CMK (cell line): ENCODE measurements around the gene MLYCD.
"Not testable (repeated sequence)": the region's sequence is repeated elsewhere in the genome, so short reads cannot be mapped to it uniquely, and the experiment has no call there.

Source experiments
- DNase-seq: peaks from one replicate; pipeline ENCODE4 v3.0.0-alpha.2; 2010; ENCODE audit warnings: low read depth

The MLYCD gene

DNA sequence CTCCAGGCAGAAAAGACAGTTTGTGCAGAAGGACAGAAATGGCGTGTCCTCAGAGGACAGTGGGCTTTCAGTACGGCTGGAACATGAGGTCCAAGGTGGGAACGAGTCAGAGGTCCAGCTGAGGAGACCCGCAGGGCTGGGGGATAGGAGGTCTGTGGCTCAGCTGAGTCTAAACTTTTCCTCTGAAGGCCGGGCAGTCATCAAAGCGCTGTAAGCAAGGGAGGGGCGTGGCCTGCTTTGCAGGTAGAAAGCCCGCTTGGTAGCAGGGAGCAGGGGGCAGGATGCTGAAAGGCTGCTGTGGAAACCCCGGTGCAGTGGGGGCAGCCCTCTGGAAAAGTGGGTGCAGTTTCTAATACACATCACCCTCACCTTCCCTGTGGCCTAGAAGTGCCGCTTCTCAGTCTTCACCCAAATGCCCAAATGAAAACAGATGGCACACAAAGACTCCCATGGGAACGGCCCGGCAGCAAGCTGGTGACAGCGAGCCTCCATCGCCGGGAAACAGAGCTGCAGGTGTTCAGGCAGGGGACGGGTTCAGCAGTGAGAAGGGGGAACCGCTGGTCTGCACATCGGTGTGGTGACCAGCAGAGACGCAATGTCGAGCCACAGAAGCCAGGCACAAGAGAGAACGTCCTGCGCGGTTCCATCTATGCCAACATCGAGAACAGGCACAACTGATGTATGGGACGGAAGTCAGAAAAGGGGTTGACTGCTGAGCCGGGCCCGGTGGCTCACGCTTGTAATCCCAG, 41.9 kb downstream of the MLYCD start:
- DNase-seq: no peak

DNA sequence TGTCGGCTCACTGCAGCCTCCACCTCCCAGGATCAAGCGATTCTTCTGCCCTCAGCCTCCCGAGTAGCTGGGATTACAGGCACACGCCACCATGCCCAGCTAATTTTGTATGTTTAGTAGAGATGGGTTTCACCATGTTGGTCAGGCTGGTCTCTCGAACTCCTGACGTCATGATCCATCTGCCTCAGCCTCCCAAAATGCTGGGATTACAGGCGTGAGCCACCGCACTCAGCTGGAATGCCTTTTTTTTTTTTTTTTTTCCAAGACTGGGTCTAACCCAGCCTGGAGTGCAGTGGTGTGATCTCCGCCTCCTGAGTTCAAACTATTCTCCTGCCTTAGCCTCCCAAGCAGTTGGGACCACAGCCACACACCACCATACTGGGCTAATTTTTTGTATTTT, 42.6 kb downstream of the MLYCD start:
- DNase-seq: not testable (repeated sequence)

DNA sequence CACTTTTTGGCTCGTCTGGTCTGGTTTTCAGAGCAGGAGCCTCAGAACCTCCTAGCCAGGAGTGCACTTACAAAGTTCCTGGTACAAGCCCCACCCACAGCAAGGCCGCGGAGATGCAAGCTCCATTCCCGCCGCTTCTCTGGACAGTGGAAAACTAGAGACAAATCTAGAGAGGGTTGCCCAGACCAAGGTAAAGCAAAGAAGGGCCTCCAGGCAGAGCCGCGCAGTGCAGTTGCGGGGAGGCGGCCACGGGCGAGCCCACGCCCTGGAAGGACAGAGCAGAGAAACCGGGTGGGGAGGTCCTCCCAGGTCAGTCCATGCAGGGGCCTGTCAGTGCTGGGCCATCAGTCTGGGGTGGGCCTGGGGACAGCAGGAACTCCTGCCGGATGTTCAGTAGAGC, 43.2 kb downstream of the MLYCD start:
- DNase-seq: no peak

DNA sequence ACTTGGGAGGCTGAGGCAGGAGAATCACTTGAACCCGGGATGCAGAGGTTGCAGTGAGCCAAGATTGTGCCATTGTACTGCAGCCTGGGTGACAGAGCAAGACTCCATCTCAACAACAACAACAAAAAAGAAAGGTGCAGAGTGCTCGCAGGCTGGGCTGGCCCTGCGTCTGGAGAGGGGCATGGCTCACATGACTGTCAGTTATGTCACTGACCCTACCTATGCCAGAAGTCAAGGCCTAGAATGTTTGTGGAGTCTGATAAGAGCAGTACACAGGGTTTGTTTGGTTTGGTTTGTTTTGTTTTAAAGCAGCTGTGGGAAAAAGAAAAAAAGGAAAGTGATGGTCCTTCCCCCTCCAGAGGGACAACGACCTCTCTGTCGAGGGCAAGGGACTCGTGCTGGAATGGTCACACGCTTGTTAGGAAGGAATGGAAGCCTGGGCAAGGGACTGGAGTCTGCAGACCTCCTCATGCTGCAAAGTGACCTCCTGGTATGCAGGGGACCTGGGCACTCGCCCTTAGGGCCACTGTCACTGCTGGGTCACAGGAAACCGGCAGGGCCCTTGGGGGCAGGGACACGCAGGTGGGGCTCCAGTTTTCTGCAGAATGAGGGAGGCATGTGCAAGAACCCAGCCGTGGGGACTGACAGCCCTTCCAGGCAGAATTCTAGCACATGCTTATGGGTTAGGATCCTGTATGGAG, 44.0 kb downstream of the MLYCD start:
- DNase-seq: no peak

DNA sequence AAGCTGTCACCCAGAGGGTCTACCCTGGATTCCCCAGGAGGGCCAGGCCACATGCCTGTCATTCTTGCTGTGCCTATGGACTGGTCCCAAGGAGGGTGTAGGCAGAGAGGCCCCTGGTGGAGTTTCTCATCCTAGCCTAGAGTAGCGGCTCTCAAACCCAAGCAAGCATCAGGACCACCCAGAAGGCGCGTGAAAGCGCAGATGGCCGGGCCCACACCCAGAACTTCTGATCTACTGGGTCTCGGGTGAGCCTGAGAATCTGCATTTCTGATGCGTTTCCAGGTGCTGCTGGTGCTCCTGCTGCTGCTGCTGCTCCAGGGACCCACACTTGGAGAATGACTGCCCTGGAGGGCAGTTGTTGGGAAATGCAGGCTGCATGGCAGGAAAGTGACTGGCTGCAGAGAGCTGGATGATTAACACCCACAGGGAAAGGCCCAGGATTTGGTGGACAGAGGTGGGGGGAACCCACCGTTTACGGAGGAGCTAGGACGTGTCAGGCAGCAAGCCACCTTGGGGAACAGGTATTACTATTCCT, 44.7 kb downstream of the MLYCD start:
- no peak for DNase-seq

DNA sequence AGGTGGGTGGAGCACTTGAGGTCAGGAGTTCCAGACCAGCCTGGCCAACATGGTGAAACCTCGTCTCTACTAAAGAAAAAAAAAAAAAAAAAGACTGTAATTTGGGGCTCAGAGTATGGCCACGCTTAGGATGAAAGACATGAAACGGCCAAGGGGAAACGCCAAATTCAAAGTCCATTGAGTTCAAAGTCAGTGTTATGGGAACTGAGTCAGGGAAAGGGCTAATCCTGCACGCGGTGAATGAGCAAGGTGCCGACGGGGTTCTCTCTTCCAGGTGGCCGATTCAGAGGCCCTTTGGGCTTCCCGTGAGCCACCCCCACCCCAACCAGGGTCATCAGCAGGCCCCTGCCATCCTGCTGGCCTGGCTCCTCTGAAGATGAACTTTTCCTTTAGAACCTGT, 46.7 kb downstream of the MLYCD start:
- no peak for DNase-seq

DNA sequence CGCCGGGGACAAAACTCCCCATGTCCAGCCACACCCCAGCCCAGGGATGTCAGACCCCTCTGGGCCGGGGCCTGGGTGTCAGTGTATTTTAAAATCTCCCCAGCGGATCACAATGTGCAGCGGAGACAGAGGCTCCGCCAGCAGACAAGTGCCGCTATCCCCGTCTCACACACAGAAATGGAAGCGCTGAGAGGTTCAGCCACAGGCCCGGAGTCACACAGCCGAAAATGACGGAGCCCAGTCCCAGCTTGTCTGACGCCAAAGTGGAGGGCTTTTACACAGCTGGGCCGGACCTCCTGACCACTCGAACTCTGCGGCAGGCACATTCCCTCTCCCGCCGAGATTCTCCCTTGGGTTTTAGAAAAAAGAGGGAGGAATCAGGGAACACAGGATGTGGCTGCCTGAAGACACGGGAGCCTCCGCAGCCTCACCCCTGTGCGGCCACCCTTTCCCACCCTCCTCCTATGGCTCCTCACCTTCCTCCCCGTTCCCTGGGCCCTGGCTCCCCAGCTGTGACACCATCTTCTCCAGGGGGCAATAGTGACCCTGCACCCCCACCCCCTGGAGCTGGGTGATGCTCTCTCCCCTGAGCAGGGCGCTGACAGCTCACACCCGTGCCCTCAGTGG, 47.4 kb downstream of the MLYCD start:
- DNase-seq: no peak

DNA sequence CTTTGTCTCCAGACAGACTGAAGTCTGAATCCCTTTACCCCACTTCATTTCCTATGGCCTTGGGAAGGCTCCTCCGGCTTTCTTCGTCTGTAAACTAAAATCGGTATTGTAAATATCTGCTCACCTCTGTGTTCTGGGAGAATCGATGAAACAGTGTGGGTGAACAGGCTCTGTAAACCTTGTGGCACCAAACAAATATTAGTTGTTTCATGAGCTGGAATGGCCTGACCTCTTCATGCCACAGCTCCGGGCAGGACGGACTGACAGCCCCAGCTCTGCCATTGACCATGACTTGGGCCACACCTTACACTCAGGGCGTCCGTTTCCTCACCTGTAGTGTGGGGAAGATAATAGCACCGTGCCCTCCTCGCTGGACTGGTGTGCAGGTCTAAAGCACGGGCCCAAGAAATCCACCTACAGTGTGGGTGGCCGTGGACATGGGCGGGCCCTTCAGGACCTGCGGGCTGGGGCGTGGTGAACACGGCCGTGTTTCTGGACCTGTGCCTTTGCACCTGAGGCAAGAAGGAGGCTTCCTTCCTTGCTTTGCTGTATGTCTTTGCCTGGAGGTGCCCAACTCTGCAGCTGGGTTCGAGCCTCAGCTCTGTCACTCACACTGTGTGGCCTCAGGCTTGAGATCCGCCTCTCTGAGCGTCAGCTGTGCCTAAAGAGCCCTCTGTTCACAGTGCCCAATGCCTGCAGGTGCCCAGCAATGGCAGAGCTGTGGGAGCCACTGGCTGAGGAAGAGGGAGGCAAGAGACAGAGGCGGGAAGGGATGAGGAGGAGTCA, 48.1 kb downstream of the MLYCD start:
- DNase-seq: no peak

DNA sequence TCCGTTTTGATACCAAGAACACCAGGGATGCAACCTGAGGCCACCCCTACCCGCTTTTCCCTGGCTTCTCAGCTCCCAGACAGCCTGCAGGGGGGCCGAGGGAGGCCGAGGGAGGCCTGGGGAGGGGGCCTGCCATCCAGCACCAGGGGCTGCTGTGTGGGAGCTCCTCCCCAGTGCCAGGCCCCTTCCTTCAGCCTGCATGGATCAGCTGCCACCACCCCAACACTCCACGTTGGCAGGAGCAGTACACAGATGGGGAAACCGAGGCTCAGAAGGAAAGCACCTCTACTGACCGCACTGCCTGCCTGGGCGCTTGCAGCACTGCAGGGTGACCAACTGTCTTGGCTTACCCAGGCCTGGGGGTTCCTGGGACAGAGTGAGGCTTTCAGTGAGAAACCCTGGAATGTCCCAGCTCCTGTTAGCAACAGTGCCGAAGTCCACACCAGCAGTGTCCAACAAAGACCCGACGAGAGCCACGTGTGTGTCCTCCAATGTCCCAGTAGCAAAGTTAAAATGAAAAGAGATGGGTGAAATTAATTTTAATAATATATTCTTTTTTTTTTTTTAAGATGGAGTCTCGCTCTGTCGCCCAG, 48.8 kb downstream of the MLYCD start:
- DNase-seq: no peak

DNA sequence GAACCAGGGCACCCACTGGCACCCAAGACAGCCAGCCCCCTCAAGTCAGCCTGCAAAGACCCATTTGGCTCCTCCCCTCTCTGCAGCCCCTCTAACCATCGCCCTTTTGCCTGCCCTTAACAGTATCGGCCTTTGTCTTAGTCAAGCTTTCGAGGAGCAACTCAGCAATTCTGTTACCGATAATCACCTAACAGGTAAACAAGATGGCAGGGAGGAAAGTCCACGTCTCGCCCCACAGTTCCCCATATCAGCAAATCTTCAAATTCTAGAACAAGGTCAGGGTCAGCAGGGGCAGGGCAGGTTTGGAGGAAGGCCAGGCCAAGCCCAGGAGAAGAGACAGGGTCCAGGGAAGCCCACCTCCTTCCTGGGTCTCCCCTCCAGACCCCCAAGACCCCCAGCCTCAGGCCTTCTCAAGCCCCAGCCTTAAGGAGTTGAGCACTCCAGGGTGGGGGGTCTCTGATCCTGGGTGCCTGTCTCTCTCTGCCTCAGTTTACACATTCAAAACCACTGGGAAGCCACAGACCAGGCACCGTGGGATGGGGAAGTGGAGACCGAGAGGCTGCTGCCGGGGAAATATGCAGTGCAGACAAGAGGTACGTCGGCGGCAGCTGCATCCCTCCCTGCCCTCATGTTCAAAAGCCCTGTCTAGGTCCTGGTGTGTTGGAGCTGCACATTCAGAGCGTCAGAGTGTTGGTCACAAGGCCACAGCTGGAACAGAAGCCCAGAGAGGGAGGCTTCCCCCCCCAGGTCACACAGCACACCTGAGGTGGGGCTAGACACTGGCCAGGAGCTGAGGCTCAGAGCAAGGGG, 50.2 kb downstream of the MLYCD start:
- no peak for DNase-seq

DNA sequence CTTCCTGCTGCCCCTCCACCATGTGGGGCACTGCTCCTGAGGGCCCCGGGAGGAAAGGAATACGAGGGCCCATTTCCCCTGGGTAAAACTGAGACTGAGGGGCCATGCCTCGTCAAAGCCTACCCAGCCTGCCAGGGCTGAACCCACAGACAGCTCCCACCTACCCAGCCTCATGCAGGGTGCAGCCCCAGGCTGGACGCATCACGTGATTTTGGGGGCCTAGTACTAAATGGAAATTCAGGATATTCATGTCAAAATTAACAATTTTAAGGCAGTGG, 50.7 kb downstream of the MLYCD start:
- no peak for DNase-seq

DNA sequence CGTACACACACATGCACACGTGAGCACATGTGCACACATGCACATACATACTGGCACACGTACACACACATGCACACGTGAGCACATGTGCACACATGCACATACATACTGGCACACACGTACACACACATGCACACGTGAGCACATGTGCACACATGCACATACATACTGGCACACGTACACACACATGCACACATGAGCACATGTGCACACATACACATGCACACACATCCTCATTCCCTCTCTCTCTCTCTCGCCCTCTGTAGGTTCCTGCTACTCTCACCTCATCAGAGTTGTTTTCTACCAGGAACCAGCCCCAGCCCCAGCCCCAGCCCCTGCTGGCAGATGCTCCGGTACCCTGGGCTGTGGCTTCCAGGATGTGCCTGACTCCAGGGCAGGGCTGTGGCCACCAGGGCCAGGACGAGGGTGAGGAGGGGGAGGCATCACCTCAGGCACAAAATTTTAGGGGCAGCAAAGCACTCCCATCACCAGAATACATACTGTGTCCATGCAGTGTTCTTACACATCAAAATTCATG, 52.0 kb downstream of the MLYCD start:
- not testable (repeated sequence) for DNase-seq

DNA sequence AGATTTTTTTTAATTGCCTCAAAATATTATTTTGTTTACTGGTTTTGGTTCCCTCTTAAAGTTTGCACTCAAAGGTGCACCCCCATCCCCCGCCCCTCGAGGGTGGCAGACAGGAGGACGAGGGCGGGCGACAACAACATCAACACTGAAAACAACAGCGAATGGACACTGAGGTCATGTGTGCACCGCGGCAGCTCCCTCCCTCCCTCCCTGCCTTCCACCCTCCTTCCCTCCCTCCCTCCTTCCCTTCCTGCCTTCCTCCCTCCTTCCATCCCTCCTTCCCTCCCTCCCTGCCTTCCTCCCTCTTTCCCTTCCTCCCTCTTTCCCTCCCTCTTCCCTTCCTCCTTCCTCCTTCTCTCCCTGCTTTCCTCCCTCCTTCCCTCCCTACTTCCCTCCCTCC, 52.6 kb downstream of the MLYCD start:
- DNase-seq: no peak

DNA sequence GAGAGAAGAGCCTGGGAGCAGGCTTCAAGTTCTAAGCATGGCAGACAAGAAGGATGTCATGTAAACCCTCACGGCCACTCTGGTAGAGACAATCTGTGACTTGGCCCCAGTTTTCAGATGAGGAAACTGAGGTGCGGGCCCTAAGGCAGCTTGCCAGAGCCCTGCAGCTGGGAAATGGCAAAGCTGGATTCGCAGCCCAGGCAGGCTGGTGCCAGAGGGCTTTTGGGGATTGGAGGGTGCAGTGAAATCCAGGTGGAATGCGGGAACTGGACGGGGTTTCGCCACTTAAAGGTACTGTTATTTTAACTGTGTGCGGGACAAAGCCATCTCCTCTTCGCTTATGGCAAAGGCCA, 53.6 kb downstream of the MLYCD start:
- no peak for DNase-seq

DNA sequence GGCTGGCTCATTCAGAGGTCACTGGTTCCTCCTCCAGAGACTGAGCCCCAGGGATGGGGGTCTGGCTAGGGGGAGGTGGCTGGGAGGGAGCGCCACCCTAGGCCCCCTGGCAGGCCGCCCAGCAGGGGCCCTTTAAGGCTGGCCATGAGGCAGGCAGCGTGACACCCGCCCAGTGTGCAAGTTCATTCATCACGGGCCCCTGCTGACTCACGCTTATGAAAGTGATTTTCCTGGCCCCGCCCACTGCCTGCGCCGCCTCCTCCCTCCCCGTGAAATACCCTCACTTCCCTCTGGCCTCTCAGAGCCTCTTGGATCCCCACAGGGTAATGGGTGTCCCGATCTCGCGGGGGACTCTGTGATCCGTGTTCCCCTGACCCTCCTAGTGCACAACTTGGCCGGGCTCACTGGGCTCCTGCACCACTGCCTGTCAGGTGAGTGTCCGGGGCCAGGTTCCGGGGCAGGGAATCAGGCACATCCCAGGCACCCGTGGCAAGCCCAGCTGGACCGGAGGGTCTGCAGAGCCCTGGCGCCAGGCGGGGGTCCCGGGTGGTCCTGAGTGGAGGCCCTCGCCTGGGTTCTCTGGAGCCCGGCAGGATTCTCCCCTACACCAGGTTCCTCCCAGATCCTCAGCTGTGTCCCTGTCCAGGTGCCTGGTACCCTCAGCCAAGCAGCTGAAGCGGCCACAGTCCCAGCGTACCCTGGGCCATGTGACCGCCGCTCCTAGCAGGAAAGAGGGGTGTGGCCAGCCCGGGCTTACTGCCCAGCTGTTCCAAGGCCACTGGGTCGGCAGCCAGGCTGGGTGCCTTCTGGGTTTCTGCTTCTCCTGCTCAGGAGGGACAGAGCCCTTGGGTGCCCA, 54.3 kb downstream of the MLYCD start, which contains the start of gene OSGIN1:
Gene OSGIN1 (plus strand): TSS at position 301 of the 856 bp plus-strand sequence. CDS start 4,432 bp downstream, outside the sequence.
- DNase-seq: peak; percentile 65

DNA sequence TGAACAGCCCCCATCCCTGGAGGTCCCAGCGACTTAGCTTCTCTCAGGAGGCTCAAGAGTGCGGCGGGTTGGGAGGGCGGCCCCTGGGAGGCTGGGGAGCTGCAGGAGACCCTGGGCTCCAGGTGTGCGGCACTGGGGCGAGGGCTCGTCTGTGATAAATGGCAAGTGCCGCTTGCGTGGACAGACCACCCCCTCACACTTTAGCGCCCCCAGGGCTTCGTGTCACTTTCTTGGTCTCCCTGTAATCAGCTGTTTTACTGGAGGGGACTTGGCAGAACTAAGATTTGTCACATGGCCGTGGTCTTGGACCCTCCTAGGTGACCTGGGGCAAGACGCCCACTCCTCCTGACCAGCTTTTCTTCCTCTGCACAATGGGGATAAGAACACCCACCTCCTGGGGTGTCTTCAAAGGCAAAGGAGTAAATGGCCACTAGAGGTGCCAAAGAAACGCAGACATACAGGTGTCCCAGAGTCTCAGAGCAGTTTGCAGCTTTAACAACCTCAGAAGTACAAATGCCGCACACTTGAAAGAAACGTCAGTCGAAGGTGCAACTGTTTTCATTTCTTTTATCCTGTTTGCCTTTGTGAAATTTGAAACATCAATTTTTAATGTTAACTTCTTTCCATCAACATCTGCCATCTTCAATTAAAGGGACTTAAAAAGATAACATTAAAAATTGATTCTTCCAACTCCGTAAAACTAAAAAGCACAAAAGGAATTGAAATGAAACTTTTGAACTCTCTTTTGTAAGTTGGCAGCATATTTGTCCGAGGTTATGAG, 55.1 kb downstream of the MLYCD start:
- DNase-seq: no peak

DNA sequence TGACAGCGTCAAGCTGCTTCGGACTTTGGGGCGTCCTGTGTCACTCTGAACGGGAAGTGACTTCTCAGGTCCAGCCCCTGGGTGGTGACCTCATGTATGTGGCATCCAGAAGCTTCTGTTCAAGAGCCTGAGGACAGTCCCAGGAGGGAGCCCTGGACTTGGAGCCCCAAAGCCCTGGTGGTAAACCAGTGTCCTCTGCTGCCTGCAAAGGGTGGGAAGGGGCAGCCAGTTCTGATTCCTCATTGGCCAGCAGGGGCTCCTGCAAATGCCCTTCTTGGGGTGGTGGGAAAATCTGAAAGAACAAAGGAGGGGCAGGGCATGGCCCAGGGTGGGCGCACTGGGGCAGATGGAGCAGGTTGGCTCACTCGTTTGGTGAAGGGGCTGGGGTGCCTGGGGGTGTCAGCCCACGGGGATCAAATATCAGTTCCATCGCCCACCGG, 55.7 kb downstream of the MLYCD start:
- DNase-seq: no peak

DNA sequence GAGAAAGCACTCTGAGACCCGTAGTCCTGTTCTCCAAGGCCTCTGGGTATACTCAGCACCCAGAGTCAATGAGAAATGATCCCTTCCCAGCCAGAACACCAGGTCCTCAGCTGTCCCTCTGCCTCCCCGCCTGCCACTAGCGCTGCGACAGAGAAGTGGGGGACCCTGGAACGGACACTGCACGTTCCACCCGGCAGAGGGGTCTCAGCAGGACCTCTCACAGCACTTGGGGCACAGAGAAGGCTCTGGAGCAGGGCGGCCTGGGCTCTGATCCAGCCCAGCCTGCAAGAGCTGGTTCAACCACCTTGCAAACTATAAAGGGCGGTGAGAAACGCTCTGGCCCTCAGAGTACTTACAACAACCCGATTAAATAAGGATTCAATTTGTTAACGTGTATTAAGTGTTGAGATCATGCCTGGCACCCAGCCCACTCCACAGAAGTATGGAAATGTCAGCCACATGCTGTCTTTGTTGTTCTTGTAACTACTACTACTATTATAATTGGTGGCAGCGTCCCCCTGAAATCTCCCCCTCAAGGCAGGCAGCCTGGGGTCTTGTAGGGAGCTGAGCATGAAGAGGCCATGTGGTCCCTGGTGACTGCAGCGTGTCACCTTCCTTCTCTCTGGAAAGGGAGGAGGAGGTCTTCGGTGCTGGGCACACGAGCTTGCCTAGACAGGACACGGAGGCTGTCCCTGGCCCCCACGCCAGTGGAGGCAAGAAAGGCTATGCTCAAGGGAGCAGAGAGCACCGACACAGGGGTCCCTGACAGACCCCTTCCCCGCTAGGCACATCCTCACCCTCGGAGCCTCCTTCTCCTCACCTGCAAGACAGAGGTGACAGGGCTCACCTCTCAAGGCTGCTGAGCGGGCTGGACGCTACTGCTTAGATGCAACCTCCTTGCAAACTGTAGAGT, 56.6 kb downstream of the MLYCD start:
- DNase-seq: no peak
